ENCODE results near the gene SORCS1. TPM values are rescaled to one million over a fixed set of nuclear protein-coding genes. Genes with fewer than 3 reads are reported as not detected.
A peak's percentile ranks its signal among the peaks of the same experiment; 100 is the strongest.

SORCS1 gene
- total RNA-seq, 1 experiment from 2014 or later: 0.11 TPM

DNA sequence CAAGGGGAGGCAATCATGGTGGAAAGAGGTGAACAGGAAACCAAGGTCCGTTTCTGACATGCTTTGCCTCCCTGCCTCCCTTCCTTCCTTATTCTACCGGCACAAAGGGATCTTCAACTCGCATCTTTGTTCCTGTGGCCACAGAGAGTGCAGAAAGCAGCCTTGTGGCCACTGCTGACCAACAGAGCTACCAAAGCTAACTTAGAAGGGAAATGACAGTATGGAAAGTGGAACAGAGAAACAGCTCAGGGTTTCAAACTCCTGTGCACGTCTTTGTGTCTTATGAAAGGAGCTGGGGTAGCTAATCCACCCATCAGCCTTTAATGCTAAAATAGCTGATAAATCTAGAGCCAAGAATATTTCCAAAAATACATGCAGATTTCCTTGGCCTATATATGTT, 588.0 kb downstream of the SORCS1 start:
- TF ChIP-seq EZH2 (IDR thresholded peaks at IDR 0.05; ENCODE audit: low read length, unreplicated experiment): no peak
- no peak for TF ChIP-seq EZH2phosphoT487 (IDR thresholded peaks at IDR 0.05; ENCODE audit: borderline replicate concordance, low read length)
- TF ChIP-seq CTCF (conservative IDR thresholded peaks at IDR 0.05; ENCODE audit: low read depth, low read length): no peak
- H4K20me1 ChIP-seq (ENCODE audit: low read length): no peaks in the 10 kb centered on the region
- no TSS peak for BruUV-seq (replicated peaks)
- H3K36me3 ChIP-seq (ENCODE audit: low read depth, low read length): no peaks in the 10 kb centered on the region
- no peak for DNase-seq
- no peaks in the 10 kb centered on the region for H3F3A ChIP-seq (ENCODE audit: low read length, unreplicated experiment)
- H3K27me3 ChIP-seq (ENCODE audit: low read length): no peaks in the 10 kb centered on the region
- no peaks in the 10 kb centered on the region for H3K9me3 ChIP-seq (ENCODE audit: low read length)
- peak overlapping the region; percentile 86 for H3K9ac ChIP-seq (ENCODE audit: low read length)
- intact Hi-C loops (cut with micrococcal nuclease): no loop called here
- POLR2A ChIA-PET (ENCODE audit: unreplicated experiment): no interaction called here
- peak overlapping the region; percentile 97 for H3K27ac ChIP-seq (ENCODE audit: low read length)
- no peak overlapping the region for H2AFZ ChIP-seq (ENCODE audit: low read length)
- no peak for ATAC-seq
- H3K79me2 ChIP-seq (ENCODE audit: low read length): no peaks in the 10 kb centered on the region
- no peak overlapping the region for H3K4me3 ChIP-seq (ENCODE audit: low read length)
- no peaks in the 10 kb centered on the region for H3K9me2 ChIP-seq (replicated peaks; ENCODE audit: low read length)
- peak overlapping the region; percentile 64 for H3K4me2 ChIP-seq (ENCODE audit: low read length)
- CTCF ChIA-PET: no interaction called here
- peaks cover 52% of the 10 kb centered on the region for H3K4me1 ChIP-seq (ENCODE audit: insufficient read depth, low read length)

GRCh38 chr10:106573106-106573505, 591.4 kb downstream of the SORCS1 start:
- intact Hi-C loops (cut with micrococcal nuclease): no loop called here
- H3K4me2 ChIP-seq (ENCODE audit: low read length): peak overlapping the region; percentile 27
- peak; percentile 84 for DNase-seq

More at GRCh38 chr10:106573106-106573505, 591.4 kb downstream of the SORCS1 start:
- TF ChIP-seq EZH2phosphoT487 (IDR thresholded peaks at IDR 0.05; ENCODE audit: borderline replicate concordance, low read length) (no peak), CTCF (conservative IDR thresholded peaks at IDR 0.05; ENCODE audit: low read depth, low read length) (no peak), EZH2 (IDR thresholded peaks at IDR 0.05; ENCODE audit: low read length, unreplicated experiment) (no peak)
- Histone ChIP-seq H3K27ac (ENCODE audit: low read length) (peak overlapping the region; percentile 96), H3F3A (ENCODE audit: low read length, unreplicated experiment) (no peaks in the 10 kb centered on the region), H4K20me1 (ENCODE audit: low read length) (no peaks in the 10 kb centered on the region), H3K79me2 (ENCODE audit: low read length) (no peaks in the 10 kb centered on the region), H3K36me3 (ENCODE audit: low read depth, low read length) (no peaks in the 10 kb centered on the region), H3K9ac (ENCODE audit: low read length) (peak overlapping the region; percentile 79), H3K9me2 (replicated peaks; ENCODE audit: low read length) (no peaks in the 10 kb centered on the region), H2AFZ (ENCODE audit: low read length) (no peak overlapping the region), H3K27me3 (ENCODE audit: low read length) (no peaks in the 10 kb centered on the region), H3K9me3 (ENCODE audit: low read length) (no peaks in the 10 kb centered on the region), H3K4me1 (ENCODE audit: insufficient read depth, low read length) (peaks cover 61% of the 10 kb centered on the region), H3K4me3 (ENCODE audit: low read length) (no peak overlapping the region)
- CTCF ChIA-PET: no interaction called here
- POLR2A ChIA-PET (ENCODE audit: unreplicated experiment): no interaction called here
- no TSS peak for BruUV-seq (replicated peaks)
- ATAC-seq: peak; percentile 51
